ENCODE data around the gene VWDE. TPM values are rescaled to one million over a fixed set of nuclear protein-coding genes. Genes with fewer than 3 reads are reported as not detected.

The VWDE gene
- total RNA-seq, 1 donor from 2014 or later: 0.07 TPM

DNA sequence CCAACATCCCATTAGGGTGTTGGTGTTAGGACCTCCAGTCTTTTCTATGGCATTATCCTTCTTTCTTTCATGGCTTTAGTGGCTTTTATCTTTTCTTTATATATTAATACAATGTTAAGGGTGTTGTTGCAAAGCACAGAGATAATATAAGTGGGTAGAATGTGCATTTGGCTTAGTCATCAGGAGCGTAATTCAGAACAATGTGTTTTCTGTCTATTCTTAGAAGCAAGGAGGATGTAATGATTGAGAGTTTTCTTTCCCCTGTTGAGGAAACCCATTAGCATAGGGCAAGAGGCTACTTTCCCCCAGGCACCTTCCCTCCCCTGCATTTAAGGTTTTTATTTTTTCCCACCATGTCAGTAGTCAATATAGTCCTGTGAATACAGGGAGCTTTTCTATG, 112.9 kb downstream of the VWDE start:
- no peak for DNase-seq (ENCODE audit: low read depth, low spot score)

DNA sequence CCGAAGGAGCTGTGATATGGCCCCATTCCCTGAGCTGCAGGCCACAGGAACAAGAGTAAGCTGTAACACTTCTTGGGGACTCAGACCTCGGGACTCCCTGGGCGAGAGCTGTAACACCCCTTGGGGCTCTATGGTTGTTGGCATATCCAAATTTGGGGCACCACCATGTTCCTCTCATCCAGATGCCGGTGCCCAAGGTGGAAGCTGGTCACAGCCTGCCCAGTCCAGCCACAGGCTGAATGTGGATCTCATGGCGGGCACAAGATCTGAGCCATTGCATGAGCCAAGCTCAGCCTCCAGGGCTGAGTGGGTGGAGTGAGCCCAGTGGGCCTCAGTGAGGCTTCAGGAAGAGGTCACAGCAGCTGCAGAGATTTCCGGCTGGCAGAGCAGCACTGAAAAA, 113.7 kb downstream of the VWDE start:
- no peak for DNase-seq (ENCODE audit: low read depth, low spot score)

DNA sequence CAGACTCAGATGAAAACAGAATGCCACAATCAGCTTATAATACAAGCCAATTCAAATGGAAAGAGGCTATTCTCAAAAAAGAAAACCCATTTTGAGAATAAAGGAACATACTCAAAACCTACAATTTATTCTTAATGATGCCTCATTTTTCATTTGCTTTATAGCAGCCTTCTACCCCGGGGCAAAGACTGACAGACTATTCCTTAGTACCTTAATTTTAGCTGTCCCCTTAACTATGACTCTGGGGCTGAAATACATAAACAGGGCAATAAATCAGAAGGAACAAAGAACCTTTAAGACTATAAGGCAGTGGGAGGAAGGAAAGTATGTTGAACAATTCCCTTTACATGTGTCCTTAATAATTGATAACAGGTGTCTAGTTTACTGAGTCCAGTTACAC, 115.8 kb downstream of the VWDE start:
- no peak for DNase-seq (ENCODE audit: low read depth, low spot score)

DNA sequence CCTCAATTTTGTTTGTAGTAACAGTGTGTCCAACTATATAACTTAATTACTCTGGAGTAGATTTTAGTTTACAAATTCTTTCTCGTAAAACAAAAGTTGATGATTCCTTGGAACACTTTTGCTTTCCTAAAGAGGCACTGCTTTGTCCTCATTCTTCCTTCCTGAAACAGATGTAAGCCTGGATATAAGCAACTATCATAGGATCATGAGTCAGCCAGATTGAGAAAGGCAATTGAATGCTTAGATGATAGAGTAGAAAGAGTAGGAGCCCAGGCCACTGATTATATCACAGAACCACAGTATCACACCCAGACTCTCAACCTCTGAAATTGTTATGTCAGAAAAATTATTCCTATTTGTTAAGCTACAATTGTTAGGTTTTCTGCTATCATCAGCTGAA, 122.6 kb downstream of the VWDE start:
- no peak for DNase-seq (ENCODE audit: low read depth, low spot score)

Other genes starting within 250 kb of the VWDE start
- gene TMEM106B, start 192.6 kb downstream of the VWDE start, total RNA-seq: 34.0 and 35.9 TPM in 2 replicates
- gene SCIN, start 166.9 kb upstream of the VWDE start, total RNA-seq: under 0.01 and 0.18 TPM in 2 replicates

All from pulmonary artery endothelial cell (primary cell).